IPS-18a (cell line): ENCODE results near the gene PPDPF.
A peak's percentile ranks its signal among the peaks of the same experiment; 100 is the strongest.
"Not testable (repeated sequence)": the region's sequence is repeated elsewhere in the genome, so short reads cannot be mapped to it uniquely, and the experiment has no call there.

Experiments
- H3K27ac ChIP-seq: one replicate; pipeline ENCODE4 v1.5.1; 2013; ENCODE audit warnings: low read length
- H3K27me3 ChIP-seq: one replicate; pipeline ENCODE4 v1.6.1; 2013; ENCODE audit warnings: mild to moderate bottlenecking, low read length; ENCODE audit not compliant: control insufficient read depth, insufficient read depth
- H3K36me3 ChIP-seq: one replicate; pipeline ENCODE4 v1.6.1; 2013; ENCODE audit warnings: low read depth, low read length; ENCODE audit not compliant: control insufficient read depth
- H3K4me1 ChIP-seq: one replicate; pipeline ENCODE4 v1.6.1; 2013; ENCODE audit warnings: low read depth, low read length; ENCODE audit not compliant: control insufficient read depth
- H3K4me3 ChIP-seq: one replicate; pipeline ENCODE4 v1.5.1; 2013; ENCODE audit warnings: low read length
- H3K9ac ChIP-seq: one replicate; pipeline ENCODE4 v1.6.1; 2013; ENCODE audit warnings: mild to moderate bottlenecking, low read length, moderate library complexity
- H3K9me3 ChIP-seq: one replicate; pipeline ENCODE4 v1.6.1; 2013; ENCODE audit warnings: low read depth, low read length; ENCODE audit not compliant: control insufficient read depth

Gene PPDPF

DNA sequence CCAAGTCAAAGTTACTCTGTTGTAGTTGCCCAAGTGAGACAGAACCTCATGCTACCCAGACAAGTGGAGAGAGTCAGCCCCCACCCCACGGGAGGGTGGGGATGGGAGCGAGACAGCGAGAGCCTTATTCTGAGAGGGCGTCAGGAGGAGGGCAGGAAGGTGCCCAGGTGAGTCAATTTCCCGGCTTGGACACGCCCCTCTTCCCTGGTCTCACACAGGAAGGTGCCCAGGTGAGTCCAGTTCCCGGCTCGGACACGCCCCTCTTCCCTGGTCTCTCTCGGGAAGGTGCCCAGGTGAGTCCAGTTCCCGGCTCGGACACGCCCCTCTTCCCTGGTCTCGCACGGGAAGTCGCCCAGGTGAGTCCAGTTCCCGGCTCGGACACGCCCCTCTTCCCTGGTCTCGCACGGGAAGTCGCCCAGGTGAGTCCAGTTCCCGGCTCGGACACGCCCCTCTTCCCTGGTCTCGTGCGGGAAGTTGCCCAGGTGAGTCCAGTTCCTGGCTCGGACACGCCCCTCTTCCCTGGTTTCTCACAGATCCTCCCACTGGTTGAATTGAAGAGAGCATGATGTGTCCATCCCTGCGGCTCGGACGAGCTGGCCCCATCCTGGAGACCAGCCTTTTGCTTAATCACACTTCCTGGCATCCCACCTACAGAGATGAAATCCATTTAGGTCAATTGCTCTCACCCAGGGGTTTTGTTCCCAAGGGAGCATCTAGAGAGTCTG is 40.7 kb upstream of the PPDPF start:
- H3K27me3 ChIP-seq, H3K27ac ChIP-seq, H3K9ac ChIP-seq, H3K4me3 ChIP-seq, H3K4me1 ChIP-seq, H3K9me3 ChIP-seq, H3K36me3 ChIP-seq: not testable (repeated sequence)

DNA sequence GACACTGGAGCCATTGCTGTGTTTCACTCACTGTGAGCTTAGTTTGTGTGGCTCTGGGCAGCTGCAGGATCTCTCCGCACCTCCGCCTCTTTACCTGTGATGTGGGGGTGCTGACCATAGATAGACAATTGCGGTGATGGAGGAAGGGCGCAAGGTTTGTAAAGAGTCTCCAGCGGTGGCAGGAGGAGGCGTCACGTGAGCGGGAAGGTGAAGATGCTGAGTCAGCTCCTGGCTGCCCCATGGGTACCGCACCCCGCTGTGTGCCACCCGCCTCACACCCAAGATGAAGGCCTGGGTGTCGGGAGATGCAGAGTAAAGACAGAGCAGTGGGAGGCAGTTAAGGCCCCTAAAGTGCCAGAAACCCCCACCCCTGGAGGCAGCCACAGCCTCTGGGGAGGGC is 39.1 kb upstream of the PPDPF start:
- Histone ChIP-seq H3K27ac (no peak overlapping the region), H3K27me3 (no peaks in the 10 kb centered on the region), H3K4me1 (peaks cover 5% of the 10 kb centered on the region), H3K9me3 (no peaks in the 10 kb centered on the region), H3K9ac (no peak overlapping the region), H3K4me3 (no peak overlapping the region), H3K36me3 (no peaks in the 10 kb centered on the region)

DNA sequence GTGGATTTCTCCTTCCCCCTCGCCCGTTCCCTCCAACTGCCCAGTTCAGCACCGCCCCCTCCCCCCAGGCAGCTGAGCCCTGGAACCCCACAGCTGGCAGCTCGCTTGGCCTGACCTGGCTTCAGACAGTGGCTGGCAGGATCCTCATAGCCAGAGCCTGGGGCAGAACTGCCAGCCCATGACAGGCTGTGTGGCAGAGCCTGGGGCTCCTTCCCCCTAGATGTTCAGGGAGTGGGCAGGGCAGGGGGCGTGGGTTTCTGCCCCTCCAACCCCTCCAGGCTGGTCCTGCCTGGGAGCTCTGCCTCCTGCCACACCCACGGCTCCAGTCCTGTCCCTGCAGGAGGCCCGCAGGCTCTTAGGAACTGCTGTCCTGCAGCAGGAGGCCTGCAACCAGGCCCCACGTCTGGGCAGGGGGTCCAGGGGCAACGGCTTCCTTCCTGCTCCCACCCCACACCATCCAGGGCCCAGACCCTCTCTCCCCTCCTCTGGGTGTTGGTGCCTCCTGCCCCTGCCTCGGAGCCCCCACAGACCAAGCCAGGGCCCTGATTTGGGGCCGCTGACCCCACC is 38.5 kb upstream of the PPDPF start:
- Histone ChIP-seq H3K9ac (no peak overlapping the region), H3K4me1 (peaks cover 5% of the 10 kb centered on the region), H3K4me3 (no peak overlapping the region), H3K27ac (no peak overlapping the region), H3K36me3 (no peaks in the 10 kb centered on the region), H3K27me3 (peaks cover 2% of the 10 kb centered on the region), H3K9me3 (no peaks in the 10 kb centered on the region)

DNA sequence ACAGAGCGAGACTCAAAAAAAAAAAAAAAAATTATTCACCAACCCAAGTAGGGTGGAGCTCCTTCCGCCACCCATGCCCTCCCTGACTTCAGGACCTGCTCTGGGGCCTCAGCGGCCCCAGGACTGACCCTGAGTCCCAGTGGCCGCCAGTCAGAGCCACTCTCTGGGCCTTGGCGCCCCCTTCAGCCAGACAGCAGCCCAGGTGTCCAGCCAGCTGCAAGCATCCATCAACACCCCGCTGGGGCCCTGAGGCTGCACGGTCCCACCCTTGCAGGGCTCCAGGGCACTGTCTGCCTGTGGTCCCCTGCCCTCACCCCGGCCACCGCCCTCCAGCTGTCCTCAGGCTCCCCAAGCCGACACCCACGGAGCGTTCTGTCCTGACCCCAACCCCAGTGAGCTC is 36.7 kb upstream of the PPDPF start:
- no peak overlapping the region for H3K4me3 ChIP-seq
- peaks cover 18% of the 10 kb centered on the region for H3K27me3 ChIP-seq
- no peaks in the 10 kb centered on the region for H3K36me3 ChIP-seq

DNA sequence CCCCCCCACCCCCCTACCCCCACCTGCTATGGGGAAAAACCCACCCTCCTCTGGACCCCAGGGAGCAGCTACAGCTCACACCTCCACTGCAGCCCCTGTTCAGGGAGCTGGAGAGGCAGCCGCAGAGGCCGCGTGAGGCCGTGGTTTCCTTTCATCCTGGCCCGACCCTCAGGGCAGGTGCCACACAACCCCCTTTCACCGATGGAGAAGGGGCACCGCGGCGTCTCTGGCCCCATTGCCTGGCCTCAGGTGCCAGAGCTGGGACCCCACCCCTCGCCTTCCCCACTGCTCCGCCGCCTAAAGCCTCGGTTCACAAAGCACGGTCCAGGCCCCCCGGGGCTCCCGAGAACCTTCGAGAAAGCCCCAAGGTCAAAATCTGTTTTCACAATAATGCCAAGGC is 36.3 kb upstream of the PPDPF start:
- no peaks in the 10 kb centered on the region for H3K36me3 ChIP-seq
- H3K9me3 ChIP-seq: no peaks in the 10 kb centered on the region
- H3K27me3 ChIP-seq: peaks cover 22% of the 10 kb centered on the region
- no peak overlapping the region for H3K9ac ChIP-seq
- H3K4me3 ChIP-seq: no peak overlapping the region
- no peaks in the 10 kb centered on the region for H3K4me1 ChIP-seq
- no peak overlapping the region for H3K27ac ChIP-seq

More for the DNA sequence above, 36.7 kb upstream of the PPDPF start:
- Histone ChIP-seq H3K9ac (no peak overlapping the region), H3K27ac (no peak overlapping the region), H3K9me3 (no peaks in the 10 kb centered on the region), H3K4me1 (no peaks in the 10 kb centered on the region)

DNA sequence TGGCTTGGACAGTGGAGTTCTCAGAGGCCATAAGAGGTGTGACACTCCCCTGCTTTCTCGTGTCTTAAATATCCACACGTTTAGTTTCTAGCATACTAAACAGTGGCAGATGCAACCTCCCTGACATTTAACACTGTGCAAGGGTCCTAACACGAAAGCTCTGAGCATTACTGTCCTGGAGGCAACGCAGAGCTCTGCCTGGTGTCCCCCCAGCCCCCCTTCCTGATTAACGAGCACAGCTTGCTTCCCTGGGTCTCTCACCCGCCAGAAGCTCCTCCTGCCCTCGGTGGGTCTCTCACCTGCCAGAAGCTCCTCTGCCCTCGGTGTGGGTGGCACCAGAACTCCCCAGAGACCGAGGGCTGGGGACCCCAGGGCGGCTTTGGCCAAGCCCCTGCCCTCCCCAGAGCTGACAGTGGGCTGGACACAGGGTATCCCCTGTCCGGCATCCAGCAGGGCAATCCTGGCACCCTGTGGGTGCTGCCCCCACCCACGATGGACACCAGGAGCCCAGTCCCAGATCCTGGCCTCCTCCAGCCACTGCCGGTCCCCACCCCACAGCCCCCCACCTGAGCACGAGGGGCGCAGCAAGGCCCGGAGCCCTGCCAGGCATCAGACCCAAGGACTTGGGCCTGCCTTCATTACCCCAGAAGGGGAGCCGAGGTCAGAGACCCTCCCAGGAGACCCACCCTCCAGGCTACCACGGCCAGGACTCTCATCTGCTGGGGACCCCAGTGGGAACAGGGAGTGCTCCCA is 35.7 kb upstream of the PPDPF start:
- H3K4me3 ChIP-seq: no peak overlapping the region
- no peak overlapping the region for H3K9ac ChIP-seq
- no peaks in the 10 kb centered on the region for H3K36me3 ChIP-seq
- H3K4me1 ChIP-seq: no peaks in the 10 kb centered on the region
- no peaks in the 10 kb centered on the region for H3K9me3 ChIP-seq
- H3K27ac ChIP-seq: no peak overlapping the region
- peaks cover 28% of the 10 kb centered on the region for H3K27me3 ChIP-seq

DNA sequence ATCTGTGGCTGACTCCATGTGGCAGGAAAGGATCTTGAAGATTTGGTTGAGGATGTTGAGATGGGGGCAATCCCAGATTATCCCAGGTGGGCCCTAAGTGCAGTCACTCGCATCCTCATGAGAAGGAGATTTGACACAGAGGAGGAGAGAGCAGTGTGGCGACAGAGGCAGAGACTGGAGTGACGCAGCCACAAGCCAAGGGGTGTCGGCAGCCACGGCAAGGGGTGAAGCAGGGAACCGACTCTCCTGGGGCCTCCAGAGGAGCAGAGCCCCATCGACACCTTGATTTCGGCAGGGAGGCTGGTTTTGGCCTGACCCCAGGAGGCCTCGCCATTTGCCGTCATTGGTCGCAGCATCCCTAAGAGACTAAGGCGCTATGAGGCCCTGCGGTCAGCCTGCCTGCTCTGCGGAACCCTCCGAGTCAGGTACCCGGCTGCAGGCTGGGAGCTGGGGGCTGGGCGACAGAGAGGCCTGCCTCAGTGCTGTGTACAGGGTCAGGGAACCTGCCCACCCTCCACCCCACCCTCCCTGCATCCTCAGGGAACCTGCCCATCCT is 34.2 kb upstream of the PPDPF start:
- peaks cover 43% of the 10 kb centered on the region for H3K27me3 ChIP-seq
- H3K9ac ChIP-seq: no peak overlapping the region
- no peak overlapping the region for H3K27ac ChIP-seq
- H3K4me1 ChIP-seq: no peaks in the 10 kb centered on the region
- H3K9me3 ChIP-seq: no peaks in the 10 kb centered on the region
- no peaks in the 10 kb centered on the region for H3K36me3 ChIP-seq
- no peak overlapping the region for H3K4me3 ChIP-seq

DNA sequence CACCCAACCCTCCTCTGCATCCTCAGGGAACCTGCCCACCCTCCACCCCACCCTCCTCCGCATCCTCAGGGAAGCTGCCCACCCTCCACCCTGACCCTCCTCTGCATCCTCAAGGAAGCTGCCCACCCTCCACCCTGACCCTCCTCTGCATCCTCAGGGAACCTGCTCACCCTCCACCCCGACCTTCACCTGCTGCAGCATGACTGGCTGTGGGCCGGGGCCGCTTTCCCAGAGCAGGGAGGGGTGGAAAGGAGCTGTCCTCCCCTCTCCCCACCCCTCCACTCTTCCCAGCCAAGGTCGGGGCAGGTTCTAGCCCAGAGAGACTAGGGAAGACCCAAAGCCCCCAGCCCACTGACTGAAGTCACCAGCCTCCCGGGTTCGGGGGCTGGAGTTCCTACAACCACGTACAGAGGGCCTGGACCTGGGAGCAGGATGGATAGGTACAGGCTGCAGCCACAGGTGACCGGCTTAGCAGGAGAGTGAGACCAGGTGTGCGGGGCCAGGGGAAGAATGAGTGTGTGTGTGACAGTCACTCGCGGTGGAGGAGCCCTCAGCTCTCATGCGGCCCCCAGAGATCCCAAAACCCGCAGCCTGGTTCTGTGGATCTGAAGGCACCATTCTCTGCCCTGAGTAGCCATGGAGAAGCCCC is 33.3 kb upstream of the PPDPF start:
- no peak overlapping the region for H3K9ac ChIP-seq
- H3K4me3 ChIP-seq: no peak overlapping the region
- peaks cover 43% of the 10 kb centered on the region for H3K27me3 ChIP-seq

DNA sequence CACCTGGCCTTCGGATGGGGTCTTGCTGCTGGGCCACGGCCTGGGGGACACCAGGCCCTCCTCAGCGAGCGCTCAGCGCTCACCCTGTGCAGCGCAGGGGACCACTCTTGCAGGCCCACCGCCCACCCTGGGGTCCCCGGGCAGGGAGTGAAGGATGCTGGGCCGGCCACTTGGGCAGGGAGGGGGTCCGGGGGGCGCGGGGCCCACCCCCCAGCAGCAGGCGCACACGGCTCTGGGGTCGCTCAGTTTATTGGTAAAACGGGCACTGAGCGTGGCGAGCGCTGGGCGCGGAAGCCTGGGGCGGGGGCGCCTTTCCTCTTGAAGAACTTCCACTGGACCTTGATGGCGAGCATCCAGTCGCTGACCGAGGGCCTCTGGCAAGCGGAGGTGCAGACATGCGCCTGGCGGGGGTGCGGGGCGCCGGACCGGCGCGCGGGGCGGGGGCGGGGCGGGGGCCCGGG is 32.8 kb upstream of the PPDPF start:
- peaks cover 43% of the 10 kb centered on the region for H3K27me3 ChIP-seq
- no peaks in the 10 kb centered on the region for H3K4me1 ChIP-seq
- H3K9me3 ChIP-seq: no peaks in the 10 kb centered on the region
- no peaks in the 10 kb centered on the region for H3K36me3 ChIP-seq
- H3K4me3 ChIP-seq: no peak overlapping the region
- H3K27ac ChIP-seq: no peak overlapping the region
- H3K9ac ChIP-seq: no peak overlapping the region

More for the DNA sequence above, 33.3 kb upstream of the PPDPF start:
- no peaks in the 10 kb centered on the region for H3K9me3 ChIP-seq
- H3K27ac ChIP-seq: no peak overlapping the region
- no peaks in the 10 kb centered on the region for H3K4me1 ChIP-seq
- H3K36me3 ChIP-seq: no peaks in the 10 kb centered on the region

DNA sequence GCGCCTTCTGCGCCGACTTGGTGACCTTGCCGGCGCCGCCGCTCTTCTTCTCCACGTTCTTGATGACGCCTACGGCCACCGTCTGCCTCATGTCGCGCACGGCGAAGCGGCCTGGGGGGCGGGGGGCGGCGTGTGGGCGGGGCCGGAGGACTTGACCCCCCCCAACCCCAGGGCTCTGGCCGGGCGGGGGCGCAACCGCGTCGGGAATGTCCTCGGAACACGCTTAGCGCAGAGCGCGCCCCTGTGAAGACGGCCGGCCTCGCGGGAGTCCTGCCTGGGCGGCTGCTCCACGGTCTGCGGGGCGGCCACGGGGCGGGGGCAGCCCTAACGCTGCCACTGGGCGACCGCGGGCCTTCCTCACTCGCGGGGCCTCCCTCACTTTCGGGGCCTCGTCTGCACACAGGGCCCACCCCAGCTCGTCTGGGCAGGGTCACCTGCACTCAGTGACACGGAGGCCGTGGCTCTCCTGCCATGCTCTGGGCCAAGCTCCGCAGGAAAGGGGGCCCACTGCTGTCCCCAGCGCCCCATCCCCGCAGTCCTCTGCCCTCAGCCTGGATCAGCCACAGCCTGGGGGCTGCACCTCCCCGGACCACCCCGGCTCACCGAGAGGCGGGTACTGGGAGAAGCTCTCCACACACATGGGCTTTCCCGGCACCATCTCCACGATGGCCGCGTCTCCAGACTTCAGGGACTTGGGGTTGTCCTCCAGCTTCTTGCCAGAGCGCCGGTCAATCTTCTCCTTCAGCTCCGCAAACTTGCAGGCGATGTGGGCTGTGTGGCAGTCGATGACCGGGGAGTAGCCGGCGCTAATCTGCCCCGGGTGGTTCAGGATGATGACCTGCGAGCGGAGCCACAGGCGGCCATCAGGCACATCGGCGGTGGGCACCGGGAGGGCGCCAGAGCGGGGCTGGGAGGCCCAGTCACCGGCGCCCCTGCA is 32.0 kb upstream of the PPDPF start:
- Histone ChIP-seq H3K9ac (no peak overlapping the region), H3K36me3 (no peaks in the 10 kb centered on the region), H3K27ac (no peak overlapping the region), H3K9me3 (no peaks in the 10 kb centered on the region), H3K27me3 (peaks cover 43% of the 10 kb centered on the region), H3K4me3 (peak overlapping the region; percentile 47), H3K4me1 (no peaks in the 10 kb centered on the region)
